Endothelial cell of umbilical vein (primary cell): Measurements from ENCODE around the gene PKN1. TPM values are rescaled to one million over a fixed set of nuclear protein-coding genes. Genes with fewer than 3 reads are reported as not detected.

Experiments used
- BruUV-seq: library from RNA; stranded (reverse); fragments of 400-500 nt; replicated peaks from 2 replicates; lab custom pipeline; 2021; lab: Mats Ljungman, UMichigan
- CTCF ChIA-PET: fragments of 300-600, 350-600 bp; sonication (Branson Sonifier 250); formaldehyde crosslinking; loops from one replicate; lab custom pipeline; 2021; ENCODE audit warnings: antibody characterized with exemption, inconsistent platforms; lab: Charles Lee
- POLR2A ChIA-PET: fragments of 300-600, 350-600 bp; sonication (Branson Sonifier 250); formaldehyde crosslinking; loops from one replicate; lab custom pipeline; 2021; ENCODE audit warnings: antibody characterized with exemption, inconsistent platforms; lab: Charles Lee
- DNase-seq: peaks from one replicate; pipeline ENCODE4 v3.0.0-alpha.2; 2011; ENCODE audit warnings: low read depth, low spot score
- FAIRE-seq: peaks from 2 replicates; lab custom pipeline; 2011; peaks lifted over from hg19 to GRCh38; lab: Jason Lieb, UNC
- H2AFZ ChIP-seq: 2 replicates; pipeline ENCODE4 v1.6.0; 2012; ENCODE audit warnings: low read depth, low read length, control low read depth, inconsistent platforms
- H3K27ac ChIP-seq: 2 replicates; pipeline ENCODE4 v1.5.1; 2011; ENCODE audit warnings: low read depth, mild to moderate bottlenecking, control low read depth, low read length, moderate library complexity; ENCODE audit not compliant: insufficient read depth
- H3K27me3 ChIP-seq, 2 experiments: 2 replicates each; pipeline versions ENCODE4 v1.6.0 to v1.6.1; 2011; ENCODE audit warnings: low read length in 2 of 2, mixed read lengths in 1 of 2; ENCODE audit not compliant: control insufficient read depth in 2 of 2, insufficient read depth in 2 of 2
- H3K36me3 ChIP-seq, 2 experiments: 2 replicates in 1 of 2; 3 replicates in 1 of 2; pipeline ENCODE4 v1.5.1; 2011; ENCODE audit warnings: low read length in 2 of 2, mild to moderate bottlenecking in 1 of 2, moderate library complexity in 1 of 2; ENCODE audit not compliant: control insufficient read depth in 2 of 2, insufficient read depth in 2 of 2; ENCODE audit errors: extremely low read depth in 1 of 2
- H3K4me1 ChIP-seq: 3 replicates; pipeline ENCODE4 v1.5.1; 2011; ENCODE audit warnings: mild to moderate bottlenecking, low read length; ENCODE audit not compliant: control insufficient read depth, insufficient read depth; ENCODE audit errors: extremely low read depth
- H3K4me2 ChIP-seq: 2 replicates; pipeline ENCODE4 v1.6.1; 2011; ENCODE audit warnings: low read length, control low read depth, mixed read lengths; ENCODE audit not compliant: insufficient read depth
- H3K4me3 ChIP-seq, 3 experiments: fragments of 200-600 bp in 1 of 3; sonication (generic), shearing (Covaris generic) in 1 of 3; replicated peaks in 1 of 3; 2 replicates each; pipeline ENCODE4 v1.5.1; 2011 to 2016; ENCODE audit warnings: control low read depth in 3 of 3, low read length in 3 of 3, mild to moderate bottlenecking in 2 of 3, inconsistent platforms in 1 of 3, low read depth in 1 of 3, moderate library complexity in 1 of 3; ENCODE audit not compliant: insufficient read depth in 1 of 3
- H3K79me2 ChIP-seq: 2 replicates; pipeline ENCODE4 v1.6.0; 2012; ENCODE audit warnings: low read length, inconsistent platforms; ENCODE audit not compliant: control insufficient read depth, insufficient read depth
- H3K9ac ChIP-seq: replicated peaks from 2 replicates; pipeline ENCODE3; 2011; ENCODE audit warnings: low read length, control low read depth; ENCODE audit not compliant: insufficient read depth; ENCODE audit errors: extremely low read depth
- H3K9me1 ChIP-seq: replicated peaks from 3 replicates; pipeline ENCODE4 v1.6.0; 2011; ENCODE audit warnings: mild to moderate bottlenecking, low read length; ENCODE audit not compliant: control insufficient read depth, insufficient read depth; ENCODE audit errors: extremely low read depth
- H3K9me3 ChIP-seq: replicated peaks from 2 replicates; pipeline ENCODE4 v1.5.1; 2012; ENCODE audit warnings: low read length, inconsistent platforms; ENCODE audit not compliant: control insufficient read depth, insufficient read depth
- H4K20me1 ChIP-seq: replicated peaks from 2 replicates; pipeline ENCODE3; 2011; ENCODE audit warnings: mild to moderate bottlenecking, low read length; ENCODE audit not compliant: control insufficient read depth, insufficient read depth; ENCODE audit errors: extremely low read depth
- CTCF ChIP-seq, 2 donors: IDR thresholded peaks; 1 replicate in 1 of 2; 2 replicates in 1 of 2; pipeline ENCODE4 v1.5.1; 2011; ENCODE audit warnings: low read length in 2 of 2, mild to moderate bottlenecking in 2 of 2, moderate library complexity in 2 of 2, control low read depth in 1 of 2, inconsistent platforms in 1 of 2, low read depth in 1 of 2; ENCODE audit not compliant: insufficient read depth in 1 of 2; ENCODE audit errors: extremely low read depth in 1 of 2
- EZH2 ChIP-seq: IDR thresholded peaks from 2 replicates; pipeline ENCODE4 v1.6.1; 2012; ENCODE audit warnings: borderline replicate concordance, low read depth, mild to moderate bottlenecking, moderate library complexity, low read length, inconsistent platforms; ENCODE audit not compliant: severe bottlenecking
- FOS ChIP-seq: IDR thresholded peaks from 2 replicates; pipeline ENCODE4 v1.6.1; 2011; ENCODE audit warnings: mild to moderate bottlenecking, low read length, moderate library complexity, borderline replicate concordance; ENCODE audit not compliant: insufficient read depth
- GATA2 ChIP-seq: IDR thresholded peaks from 2 replicates; pipeline ENCODE4 v1.7.0; 2011; ENCODE audit warnings: low read depth, mild to moderate bottlenecking, moderate library complexity, mixed read lengths, low read length; ENCODE audit not compliant: insufficient read length, insufficient read depth
- JUN ChIP-seq: IDR thresholded peaks from 2 replicates; pipeline ENCODE4 v1.6.1; 2011; ENCODE audit warnings: borderline replicate concordance, low read depth; ENCODE audit not compliant: insufficient read length, insufficient read depth
- MAX ChIP-seq: IDR thresholded peaks from 2 replicates; pipeline ENCODE4 v1.6.1; 2011; ENCODE audit not compliant: insufficient read depth, insufficient read length
- MYC ChIP-seq: IDR thresholded peaks from one replicate; pipeline ENCODE4 v1.6.1; 2011; ENCODE audit warnings: mild to moderate bottlenecking, low read depth, low read length
- POLR2A ChIP-seq: IDR thresholded peaks from 2 replicates; pipeline ENCODE4 v1.6.1; 2012; ENCODE audit warnings: low read depth, mild to moderate bottlenecking, control low read depth, low read length
- POLR2AphosphoS5 ChIP-seq: IDR thresholded peaks from 2 replicates; pipeline ENCODE4 v1.6.1; 2012; ENCODE audit warnings: low read depth, mild to moderate bottlenecking, control low read depth, low read length, moderate library complexity; ENCODE audit not compliant: insufficient read depth
- dilution Hi-C: fragments of 300-500 bp; cut with MboI; formaldehyde crosslinking; loops from one replicate; pipeline ENCODE4 v1.15.0; 2019; ENCODE audit warnings: low sequenced_read_pairs; ENCODE audit not compliant: extremely low pct_ligation_motif_present
- intact Hi-C: fragments of 100-400 bp; cut with micrococcal nuclease; formaldehyde crosslinking; loops from one replicate; pipeline ENCODE4 v1.10.0; 2022
- polyA plus RNA-seq, 4 experiments: library from polyadenylated mRNA; depleted of rRNA in 3 of 4; stranded (reverse) in 3 of 4; unstranded in 1 of 4; fragments of >200 nt; gene quantifications; 2 replicates each; pipeline versions ENCODE4 v1.2.1 to v1.2.3, GENCODE V29; 2011 to 2012; ENCODE audit warnings: missing spikeins in 1 of 4
- total RNA-seq: library from RNA; stranded (reverse); gene quantifications from 2 replicates; pipeline ENCODE4 v1.2.3, GENCODE V29; 2021

Gene PKN1
- total and polyA plus RNA-seq, 2 donors (not counting 3 experiments of a cell fraction or from before 2014, with no cell fraction given), result 148 to 302 TPM

- DNase-seq, result no peak
- H2AFZ ChIP-seq, result no peak overlapping the region
- peaks cover 23% of the 10 kb centered on the region for H3K79me2 ChIP-seq
- H3K9ac ChIP-seq, result peak overlapping the region; percentile 17
- peaks cover 0 to 5% of the 10 kb centered on the region in 2 experiments for H3K36me3 ChIP-seq
- ChIA-PET CTCF (interaction anchor here (0.6 to 2.9 kb wide), 5 partner anchors 10 to 1050 kb away, joined by 3 to 13 read pairs (median 4); no protein-coding TSS in a partner anchor), POLR2A (interaction anchor here (1.6 kb wide), 1 partner anchor 23 kb away, joined by 8 read pairs; the partner anchor contains the start of gene DNAJB1)
- intact Hi-C loops, result no loop called here
- H3K4me2 ChIP-seq, result peak overlapping the region; percentile 83
- H3K9me1 ChIP-seq, result no peaks in the 10 kb centered on the region
- H3K27ac ChIP-seq, result no peak overlapping the region
- peak overlapping the region; percentile 50 to 95 (median 68) for H3K4me3 ChIP-seq
- TF ChIP-seq EZH2 (no peak), GATA2 (no peak), POLR2A (no peak), POLR2AphosphoS5 (no peak), MYC (no peak), FOS (no peak), JUN (no peak), CTCF (IDR thresholded peaks at IDR 0.05; ENCODE audit: extremely low read depth in 1 of 2, insufficient read depth in 1 of 2, low read depth in 1 of 2, low read length in 2 of 2) (no peak), MAX (no peak)
- BruUV-seq, result no TSS peak
- no peaks in the 10 kb centered on the region for H3K27me3 ChIP-seq
- H3K9me3 ChIP-seq, result no peaks in the 10 kb centered on the region
- peaks cover 23% of the 10 kb centered on the region for H3K4me1 ChIP-seq
- no peaks in the 10 kb centered on the region for H4K20me1 ChIP-seq
- dilution Hi-C loops, result no loop called here
- peak; percentile 54 for FAIRE-seq
These were observed 62.0 kb downstream of the PKN1 start for GRCh38 chr19:14494910-14495671.
